Ascending aorta (tissue), 2 donors: ENCODE measurements around the gene EPB41L2. TPM values are rescaled to one million over a fixed set of nuclear protein-coding genes. Genes with fewer than 3 reads are reported as not detected.

Experiments used
- DNase-seq, 2 donors: peaks; one replicate each; pipeline ENCODE4 v3.0.0-alpha.2; 2019; ENCODE audit warnings: low spot score in 2 of 2
- H3K27ac ChIP-seq, 2 donors: fragments of 200-600 bp; sonication (generic); one replicate each; pipeline ENCODE4 v1.5.1; 2016 to 2017; ENCODE audit warnings: mild to moderate bottlenecking in 1 of 2
- H3K27me3 ChIP-seq: fragments of 200-600 bp; sonication (generic); one replicate; pipeline ENCODE4 v1.5.1; 2017
- H3K36me3 ChIP-seq, 2 donors: fragments of 200-600 bp; sonication (generic); one replicate each; pipeline ENCODE4 v1.5.1; 2016
- H3K4me1 ChIP-seq, 2 donors: fragments of 200-600 bp; sonication (generic); one replicate each; pipeline ENCODE4 v1.5.1; 2016 to 2017; ENCODE audit warnings: mild to moderate bottlenecking in 1 of 2
- H3K4me3 ChIP-seq, 2 donors: fragments of 200-600 bp; sonication (generic); one replicate each; pipeline ENCODE4 v1.5.1; 2016 to 2017; ENCODE audit warnings: mild to moderate bottlenecking in 1 of 2
- H3K9me3 ChIP-seq, 2 donors: fragments of 200-600 bp; sonication (generic); one replicate each; pipeline ENCODE4 v1.5.1; 2016
- CTCF ChIP-seq, 3 experiments: fragments of 200-600 bp in 2 of 3; fragments of 450-650 bp in 1 of 3; sonication (generic) in 2 of 3; IDR thresholded peaks; one replicate each; pipeline ENCODE4 v1.5.1; 2016 to 2019; ENCODE audit warnings: antibody characterized with exemption in 3 of 3, mild to moderate bottlenecking in 1 of 3, moderate library complexity in 1 of 3
- intact Hi-C: fragments of 100-400 bp; cut with DNase I; formaldehyde crosslinking; loops from one replicate; pipeline ENCODE4 v1.15.1; 2023
- total RNA-seq: library from RNA; depleted of rRNA; stranded (reverse); fragments of >200 nt; gene quantifications from one replicate; pipeline ENCODE4 v1.1.0, GENCODE V29; 2016

The EPB41L2 gene
- total RNA-seq, 1 donor from 2014 or later, result 163 TPM

GRCh38 chr6:130870179-130870880 lies 192.7 kb downstream of the EPB41L2 start:
- Histone ChIP-seq H3K27me3 (no peaks in the 10 kb centered on the region), H3K36me3 (peaks cover 4 to 22% of the 10 kb centered on the region in 2 donors), H3K27ac (no peak overlapping the region), H3K4me3 (no peak overlapping the region), H3K4me1 (no peaks in the 10 kb centered on the region), H3K9me3 (no peaks in the 10 kb centered on the region)
- intact Hi-C loops, result loop anchor here (2.0 kb wide), 1 partner anchor 548 kb away; no protein-coding TSS in a partner anchor
- DNase-seq, result no peak
- no peak for TF ChIP-seq CTCF (IDR thresholded peaks at IDR 0.05)

DNA sequence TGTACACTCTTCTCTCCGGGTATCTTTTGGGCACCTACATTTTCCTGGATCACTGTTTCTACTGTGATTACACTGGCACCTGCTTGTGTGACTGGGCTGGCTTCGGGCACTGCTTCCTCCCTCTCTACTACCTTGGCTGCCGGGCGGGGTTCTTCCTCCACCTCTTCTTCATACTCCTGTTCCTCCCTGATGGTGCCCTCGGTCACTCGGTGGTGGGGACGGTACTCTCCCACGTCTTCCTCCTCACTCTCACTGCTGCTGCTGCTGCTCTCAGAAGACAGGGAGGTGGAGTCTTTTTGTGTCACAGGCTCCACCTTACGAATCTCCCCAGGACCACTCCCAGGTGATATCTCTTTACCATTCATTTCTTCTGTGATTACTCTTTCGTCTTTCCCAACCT lies 193.4 kb downstream of the EPB41L2 start:
- H3K27me3 ChIP-seq, result no peaks in the 10 kb centered on the region
- DNase-seq, result no peak
- no peaks in the 10 kb centered on the region for H3K4me1 ChIP-seq
- intact Hi-C loops, result loop anchor here (2.0 kb wide), 1 partner anchor 547 kb away; no protein-coding TSS in a partner anchor
- no peaks in the 10 kb centered on the region for H3K9me3 ChIP-seq
- TF ChIP-seq CTCF (IDR thresholded peaks at IDR 0.05), result no peak
- no peak overlapping the region for H3K27ac ChIP-seq
- peaks cover 8 to 28% of the 10 kb centered on the region in 2 donors for H3K36me3 ChIP-seq
- H3K4me3 ChIP-seq, result no peak overlapping the region

DNA sequence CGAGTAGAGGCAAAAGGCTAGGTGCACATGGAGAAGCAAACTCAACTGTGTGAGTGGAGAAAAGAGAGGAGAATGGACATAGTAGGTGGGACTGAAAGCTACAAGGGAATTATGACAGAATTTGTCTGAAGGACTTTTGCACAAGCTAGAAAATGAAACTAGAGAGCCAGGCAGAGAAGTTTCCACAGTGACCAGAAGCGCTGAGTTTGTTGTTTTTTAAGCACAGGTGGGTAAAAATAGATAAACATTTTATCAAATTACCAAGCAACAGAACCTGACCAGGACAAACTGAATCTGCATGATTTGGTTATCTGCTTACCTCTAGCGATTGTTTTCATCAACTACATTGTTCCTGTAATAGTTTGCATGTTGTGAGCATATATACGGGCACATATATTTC lies 197.3 kb downstream of the EPB41L2 start:
- no peak overlapping the region for H3K4me3 ChIP-seq
- H3K36me3 ChIP-seq, result peaks cover 12 to 55% of the 10 kb centered on the region in 2 donors
- H3K4me1 ChIP-seq, result no peaks in the 10 kb centered on the region
- no peak for TF ChIP-seq CTCF (IDR thresholded peaks at IDR 0.05)
- H3K27me3 ChIP-seq, result no peaks in the 10 kb centered on the region
- no peak for DNase-seq
- no peaks in the 10 kb centered on the region for H3K9me3 ChIP-seq
- intact Hi-C loops, result no loop called here
- no peak overlapping the region for H3K27ac ChIP-seq

GRCh38 chr6:130864344-130864743 lies 198.7 kb downstream of the EPB41L2 start:
- intact Hi-C loops, result no loop called here
- TF ChIP-seq CTCF (IDR thresholded peaks at IDR 0.05), result no peak
- no peaks in the 10 kb centered on the region for H3K27me3 ChIP-seq
- H3K27ac ChIP-seq, result no peak overlapping the region
- no peak for DNase-seq
- H3K4me3 ChIP-seq, result no peak overlapping the region
- H3K9me3 ChIP-seq, result no peaks in the 10 kb centered on the region
- no peaks in the 10 kb centered on the region for H3K4me1 ChIP-seq
- peaks cover 12 to 48% of the 10 kb centered on the region in 2 donors for H3K36me3 ChIP-seq

GRCh38 chr6:130863415-130864230 lies 199.4 kb downstream of the EPB41L2 start:
- no peak overlapping the region for H3K27ac ChIP-seq
- H3K4me3 ChIP-seq, result no peak overlapping the region
- DNase-seq, result no peak
- peaks cover 12 to 45% of the 10 kb centered on the region in 2 donors for H3K36me3 ChIP-seq
- H3K9me3 ChIP-seq, result no peaks in the 10 kb centered on the region
- H3K4me1 ChIP-seq, result no peaks in the 10 kb centered on the region
- TF ChIP-seq CTCF (IDR thresholded peaks at IDR 0.05), result no peak
- intact Hi-C loops, result no loop called here
- H3K27me3 ChIP-seq, result no peaks in the 10 kb centered on the region
